ENCODE measurements around the gene UBE2V1. TPM values are rescaled to one million over a fixed set of nuclear protein-coding genes. Genes with fewer than 3 reads are reported as not detected.

The UBE2V1 gene
- total RNA-seq, 2 experiments from 2014 or later: 153 to 154 TPM

- H3K36me3 Mint-ChIP-seq (ENCODE audit: low read depth): peaks cover 38% of the 10 kb centered on the region
- peaks cover 2% of the 10 kb centered on the region for H3K4me1 Mint-ChIP-seq
- POLR2A ChIA-PET: interaction anchor here (0.9 to 2.5 kb wide), 5 partner anchors 17 to 198 kb away, joined by 3 to 12 read pairs (median 3); partner anchors contain the start of genes PEDS1 and RNF114
- H3K9me3 Mint-ChIP-seq: no peaks in the 10 kb centered on the region
- H3K27ac Mint-ChIP-seq: no peak overlapping the region
- no peak for DNase-seq
- CTCF ChIA-PET: interaction anchor here (0.6 to 2.0 kb wide), 9 partner anchors 12 to 907 kb away, joined by 3 to 10 read pairs (median 5); partner anchors contain the start of gene PEDS1
- H3K4me3 Mint-ChIP-seq: no peak overlapping the region
- no peaks in the 10 kb centered on the region for H3K27me3 Mint-ChIP-seq
Measured at GRCh38 chr20:50133474-50134217, 20.7 kb upstream of the UBE2V1 start.

GRCh38 chr20:50133041-50133440 lies 20.1 kb upstream of the UBE2V1 start:
- Mint-ChIP-seq H3K27ac (no peak overlapping the region), H3K27me3 (no peaks in the 10 kb centered on the region), H3K4me3 (no peak overlapping the region), H3K4me1 (peaks cover 2% of the 10 kb centered on the region), H3K36me3 (ENCODE audit: low read depth) (peaks cover 43% of the 10 kb centered on the region), H3K9me3 (no peaks in the 10 kb centered on the region)
- DNase-seq: no peak
- CTCF ChIA-PET: interaction anchor here (0.6 to 1.9 kb wide), 4 partner anchors 12 to 1340 kb away, joined by 3 to 10 read pairs (median 6); no protein-coding TSS in a partner anchor
- POLR2A ChIA-PET: interaction anchor here (1.0 to 2.5 kb wide), 3 partner anchors 21 to 197 kb away, joined by 3 to 12 read pairs (median 3); partner anchors contain the start of genes PEDS1 and RNF114

GRCh38 chr20:50130995-50131394 lies 18.0 kb upstream of the UBE2V1 start:
- Mint-ChIP-seq H3K4me3 (no peak overlapping the region), H3K27ac (no peak overlapping the region), H3K9me3 (no peaks in the 10 kb centered on the region), H3K4me1 (peaks cover 6% of the 10 kb centered on the region), H3K27me3 (no peaks in the 10 kb centered on the region), H3K36me3 (ENCODE audit: low read depth) (peaks cover 55% of the 10 kb centered on the region)
- POLR2A ChIA-PET: no interaction called here
- CTCF ChIA-PET: no interaction called here
- DNase-seq: no peak

- POLR2A ChIA-PET: no interaction called here
- CTCF ChIA-PET: no interaction called here
- Mint-ChIP-seq H3K27ac (no peak overlapping the region), H3K4me1 (peaks cover 6% of the 10 kb centered on the region), H3K27me3 (no peaks in the 10 kb centered on the region), H3K36me3 (ENCODE audit: low read depth) (peaks cover 58% of the 10 kb centered on the region), H3K4me3 (no peak overlapping the region), H3K9me3 (no peaks in the 10 kb centered on the region)
- no peak for DNase-seq
Measured at GRCh38 chr20:50130356-50130723, 17.4 kb upstream of the UBE2V1 start.

- no peak for DNase-seq
- ChIA-PET POLR2A (no interaction called here), CTCF (interaction anchor here (1.0 kb wide), 1 partner anchor 9 kb away, joined by 3 read pairs; no protein-coding TSS in a partner anchor)
- Mint-ChIP-seq H3K36me3 (ENCODE audit: low read depth) (peaks cover 64% of the 10 kb centered on the region), H3K27me3 (no peaks in the 10 kb centered on the region), H3K4me1 (peaks cover 6% of the 10 kb centered on the region), H3K4me3 (no peak overlapping the region), H3K9me3 (no peaks in the 10 kb centered on the region), H3K27ac (no peak overlapping the region)
Measured at GRCh38 chr20:50129662-50130355, 16.9 kb upstream of the UBE2V1 start.

DNA sequence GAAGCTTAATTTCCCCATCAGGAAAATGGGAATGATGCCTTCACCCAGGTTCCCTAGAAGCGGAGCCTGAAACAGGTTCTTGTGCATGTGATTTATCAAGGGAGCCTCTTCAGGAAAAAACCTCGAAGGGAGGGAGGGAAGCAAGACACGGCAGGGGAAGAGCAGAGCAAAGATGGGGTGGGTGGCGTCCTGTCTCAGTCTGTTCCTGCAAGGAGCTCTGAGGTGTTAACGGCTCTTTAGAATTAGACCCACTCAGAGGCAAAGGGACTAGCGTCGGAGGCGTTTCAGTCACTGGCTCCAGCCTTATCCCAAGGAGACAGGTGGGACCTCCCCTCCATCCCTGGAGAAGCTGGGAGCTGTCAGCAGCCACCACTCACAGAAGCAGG lies 15.6 kb upstream of the UBE2V1 start:
- POLR2A ChIA-PET: interaction anchor here (0.7 kb wide), 1 partner anchor 15 kb away, joined by 3 read pairs; no protein-coding TSS in a partner anchor
- Mint-ChIP-seq H3K4me1 (peaks cover 6% of the 10 kb centered on the region), H3K9me3 (no peaks in the 10 kb centered on the region), H3K27me3 (no peaks in the 10 kb centered on the region), H3K4me3 (no peak overlapping the region), H3K27ac (no peak overlapping the region), H3K36me3 (ENCODE audit: low read depth) (peaks cover 72% of the 10 kb centered on the region)
- DNase-seq: no peak
- CTCF ChIA-PET: interaction anchor here (1.0 kb wide), 1 partner anchor 8 kb away, joined by 3 read pairs; no protein-coding TSS in a partner anchor

- no peaks in the 10 kb centered on the region for H3K9me3 Mint-ChIP-seq
- peaks cover 73% of the 10 kb centered on the region for H3K36me3 Mint-ChIP-seq (ENCODE audit: low read depth)
- H3K4me1 Mint-ChIP-seq: peaks cover 6% of the 10 kb centered on the region
- H3K27ac Mint-ChIP-seq: no peak overlapping the region
- ChIA-PET CTCF (interaction anchor here (1.2 kb wide), 1 partner anchor 43 kb away, joined by 6 read pairs; no protein-coding TSS in a partner anchor), POLR2A (interaction anchor here (0.7 kb wide), 1 partner anchor 14 kb away, joined by 3 read pairs; no protein-coding TSS in a partner anchor)
- no peak overlapping the region for H3K4me3 Mint-ChIP-seq
- DNase-seq: no peak
- no peaks in the 10 kb centered on the region for H3K27me3 Mint-ChIP-seq
Measured at GRCh38 chr20:50127587-50128519, 14.9 kb upstream of the UBE2V1 start.

DNA sequence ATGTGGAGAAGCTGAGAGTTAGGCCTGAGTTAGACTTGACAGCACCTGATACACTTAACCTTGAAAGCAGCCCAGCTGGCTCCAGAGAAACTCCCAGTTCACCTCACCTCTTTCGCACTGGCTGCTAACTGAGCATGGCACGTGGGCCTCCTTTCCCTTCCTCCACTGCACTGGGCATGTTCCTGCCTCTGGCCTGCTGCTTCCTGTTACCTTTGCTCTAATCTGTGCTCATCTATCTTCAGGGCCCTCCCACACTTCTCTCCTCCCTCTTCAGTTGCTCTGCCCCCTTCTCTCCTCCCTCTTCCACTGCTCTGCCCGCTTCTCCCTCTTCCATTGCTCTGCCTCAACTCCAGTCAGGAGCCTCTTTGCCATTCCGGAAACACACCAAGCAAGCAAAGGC lies 13.7 kb upstream of the UBE2V1 start:
- no peak for DNase-seq
- Mint-ChIP-seq H3K27ac (peak overlapping the region; percentile 35), H3K9me3 (no peaks in the 10 kb centered on the region), H3K36me3 (ENCODE audit: low read depth) (peaks cover 78% of the 10 kb centered on the region), H3K4me3 (no peak overlapping the region), H3K27me3 (no peaks in the 10 kb centered on the region), H3K4me1 (peaks cover 6% of the 10 kb centered on the region)
- ChIA-PET CTCF (no interaction called here), POLR2A (interaction anchor here (1.0 kb wide), 1 partner anchor 11 kb away, joined by 3 read pairs; no protein-coding TSS in a partner anchor)

GRCh38 chr20:50125279-50125678 lies 12.3 kb upstream of the UBE2V1 start:
- ChIA-PET POLR2A (no interaction called here), CTCF (no interaction called here)
- Mint-ChIP-seq H3K9me3 (no peaks in the 10 kb centered on the region), H3K27ac (no peak overlapping the region), H3K4me3 (no peak overlapping the region), H3K4me1 (peaks cover 8% of the 10 kb centered on the region), H3K36me3 (ENCODE audit: low read depth) (peaks cover 66% of the 10 kb centered on the region), H3K27me3 (no peaks in the 10 kb centered on the region)
- no peak for DNase-seq

- Mint-ChIP-seq H3K27ac (no peak overlapping the region), H3K4me3 (no peak overlapping the region), H3K36me3 (ENCODE audit: low read depth) (peaks cover 58% of the 10 kb centered on the region), H3K9me3 (no peaks in the 10 kb centered on the region), H3K27me3 (no peaks in the 10 kb centered on the region), H3K4me1 (peaks cover 8% of the 10 kb centered on the region)
- no peak for DNase-seq
- ChIA-PET POLR2A (interaction anchor here (1.2 kb wide), 1 partner anchor 23 kb away, joined by 3 read pairs; no protein-coding TSS in a partner anchor), CTCF (interaction anchor here (6.5 kb wide), 1 partner anchor 44 kb away, joined by 157 read pairs; no protein-coding TSS in a partner anchor)
Measured at GRCh38 chr20:50124496-50124895, 11.5 kb upstream of the UBE2V1 start.

DNA sequence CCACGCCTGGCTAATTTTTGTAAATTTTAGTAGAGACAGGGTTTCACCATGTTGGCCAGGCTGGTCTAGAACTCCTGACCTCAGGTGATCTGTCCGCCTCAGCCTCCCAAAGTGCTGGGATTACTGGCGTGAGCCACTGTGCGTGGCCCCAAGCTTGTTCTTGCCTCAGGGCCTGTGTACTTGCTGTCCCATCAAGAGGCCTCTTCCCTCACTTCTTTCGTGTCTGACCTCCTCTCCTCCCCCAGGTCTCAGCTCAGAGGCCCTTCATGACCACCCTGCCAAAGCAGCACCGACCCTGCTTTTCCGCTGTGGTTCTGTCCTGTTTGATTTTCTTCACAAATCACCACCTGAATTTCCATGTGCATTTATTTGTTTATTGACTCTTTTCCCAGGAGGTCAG lies 10.5 kb upstream of the UBE2V1 start:
- H3K4me1 Mint-ChIP-seq: peaks cover 8% of the 10 kb centered on the region
- H3K9me3 Mint-ChIP-seq: no peaks in the 10 kb centered on the region
- peaks cover 48% of the 10 kb centered on the region for H3K36me3 Mint-ChIP-seq (ENCODE audit: low read depth)
- H3K4me3 Mint-ChIP-seq: no peak overlapping the region
- CTCF ChIA-PET: interaction anchor here (0.8 to 6.5 kb wide), 4 partner anchors 9 to 56 kb away, joined by 3 to 157 read pairs (median 30); partner anchors contain the start of gene PEDS1
- no peaks in the 10 kb centered on the region for H3K27me3 Mint-ChIP-seq
- POLR2A ChIA-PET: interaction anchor here (1.1 to 4.4 kb wide), 3 partner anchors 24 to 43 kb away, joined by 3 to 24 read pairs (median 4); partner anchors contain the start of gene PEDS1
- DNase-seq: no peak
- no peak overlapping the region for H3K27ac Mint-ChIP-seq

- H3K36me3 Mint-ChIP-seq (ENCODE audit: low read depth): peaks cover 42% of the 10 kb centered on the region
- ChIA-PET POLR2A (interaction anchor here (1.0 to 4.4 kb wide), 2 partner anchors 10 to 31 kb away, joined by 3 to 24 read pairs; partner anchors contain the start of genes PEDS1 and UBE2V1), CTCF (interaction anchor here (0.8 to 6.5 kb wide), 4 partner anchors 9 to 56 kb away, joined by 3 to 157 read pairs (median 30); partner anchors contain the start of gene PEDS1)
- no peaks in the 10 kb centered on the region for H3K27me3 Mint-ChIP-seq
- H3K4me3 Mint-ChIP-seq: no peak overlapping the region
- DNase-seq: no peak
- no peak overlapping the region for H3K27ac Mint-ChIP-seq
- peaks cover 8% of the 10 kb centered on the region for H3K4me1 Mint-ChIP-seq
- H3K9me3 Mint-ChIP-seq: no peaks in the 10 kb centered on the region
Measured at GRCh38 chr20:50122763-50123162, 9.8 kb upstream of the UBE2V1 start.
